CD4-positive, alpha-beta T cell treated with Interleukin-1 beta for 1 hour (primary cell): Measurements from ENCODE around the gene TREH.
"Not testable (repeated sequence)": the region's sequence is repeated elsewhere in the genome, so short reads cannot be mapped to it uniquely, and the experiment has no call there.

Source experiments
- DNase-seq, 2 donors: peaks; one replicate each; pipeline ENCODE4 v3.0.0-alpha.2; 2020 to 2022

TREH gene

DNA sequence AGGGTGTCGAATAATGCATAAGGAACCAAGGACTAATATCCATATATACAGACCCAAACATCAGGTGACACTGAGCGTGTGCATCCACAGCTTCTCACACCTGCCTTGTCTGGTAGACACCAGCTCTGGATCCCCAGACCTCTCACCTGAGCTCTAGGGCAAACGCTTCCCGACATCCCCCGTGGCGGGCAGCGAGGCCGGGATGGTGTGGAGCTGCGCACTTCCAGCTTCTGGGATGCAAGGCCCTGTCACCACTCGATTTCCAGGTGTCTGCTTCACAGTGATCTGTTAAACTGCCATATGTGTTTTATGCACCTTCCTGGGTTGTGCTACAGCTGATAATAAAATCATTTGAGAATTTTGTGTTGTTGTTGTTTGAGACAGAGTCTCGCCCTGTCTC is 15.3 kb upstream of the TREH start:
- DNase-seq = no peak

DNA sequence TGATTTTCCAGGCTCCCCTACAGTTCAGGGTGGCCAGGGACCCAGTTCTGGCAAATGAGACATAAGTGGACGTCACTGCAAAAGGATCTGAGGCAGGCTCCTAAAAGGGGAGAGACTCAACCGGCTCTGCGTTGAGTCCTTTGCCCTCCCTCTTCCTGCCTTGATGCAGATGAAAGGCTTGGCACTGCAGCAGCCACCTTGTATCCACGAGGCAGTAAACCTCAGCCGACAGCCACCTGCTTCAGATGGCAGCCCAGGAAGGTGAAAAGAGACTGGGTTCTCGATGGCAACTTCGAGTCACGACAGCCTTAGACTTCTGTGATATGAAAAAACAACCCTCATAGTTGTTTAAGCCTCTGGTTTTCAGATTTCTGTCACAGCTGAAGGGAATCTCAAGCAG is 14.7 kb upstream of the TREH start:
- DNase-seq = no peak

DNA sequence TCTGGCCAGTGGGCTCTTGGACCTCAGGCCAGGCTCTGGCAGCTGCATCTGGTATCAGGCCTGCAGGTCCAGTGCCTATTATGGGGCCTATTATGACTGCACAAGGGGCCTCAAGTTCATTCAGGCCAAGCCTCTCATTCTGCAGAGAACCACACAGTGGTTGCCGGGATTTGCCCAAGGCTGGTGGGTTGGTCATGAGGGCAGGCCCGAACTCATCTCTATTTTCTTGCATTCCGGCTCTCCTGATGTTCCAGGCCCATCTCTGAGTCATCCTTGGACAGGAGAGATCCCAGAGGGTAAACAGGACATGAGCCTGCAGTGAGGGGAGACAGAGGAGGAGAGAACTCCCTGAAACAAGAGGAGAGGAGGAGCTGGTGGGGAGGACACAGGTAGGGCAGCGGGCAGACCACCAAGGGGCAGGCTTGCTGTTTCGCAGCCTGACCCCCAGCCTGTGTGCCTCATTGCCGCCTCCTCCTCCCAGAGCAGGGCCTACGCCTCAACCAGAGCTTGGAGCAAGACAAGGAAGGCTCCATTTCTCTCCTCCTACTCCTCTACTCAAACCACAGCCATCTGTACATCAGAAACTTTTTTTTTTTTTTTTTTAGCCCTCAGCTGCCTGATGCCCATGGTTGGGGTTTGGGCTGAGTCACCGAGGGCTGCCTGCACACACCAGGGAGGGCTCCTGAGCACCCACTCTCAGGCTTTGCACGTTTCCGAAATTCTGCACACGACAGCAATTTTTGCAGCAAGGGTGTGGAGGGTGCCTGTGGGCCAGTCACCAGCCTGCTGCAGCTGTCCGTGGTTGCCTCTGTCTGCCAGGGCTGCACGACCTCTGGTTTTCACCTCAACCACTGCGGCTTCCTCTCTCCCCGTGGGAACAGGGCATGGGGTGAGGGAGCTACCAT is 12.7 kb upstream of the TREH start:
- DNase-seq = peak; percentile 66 to 73

DNA sequence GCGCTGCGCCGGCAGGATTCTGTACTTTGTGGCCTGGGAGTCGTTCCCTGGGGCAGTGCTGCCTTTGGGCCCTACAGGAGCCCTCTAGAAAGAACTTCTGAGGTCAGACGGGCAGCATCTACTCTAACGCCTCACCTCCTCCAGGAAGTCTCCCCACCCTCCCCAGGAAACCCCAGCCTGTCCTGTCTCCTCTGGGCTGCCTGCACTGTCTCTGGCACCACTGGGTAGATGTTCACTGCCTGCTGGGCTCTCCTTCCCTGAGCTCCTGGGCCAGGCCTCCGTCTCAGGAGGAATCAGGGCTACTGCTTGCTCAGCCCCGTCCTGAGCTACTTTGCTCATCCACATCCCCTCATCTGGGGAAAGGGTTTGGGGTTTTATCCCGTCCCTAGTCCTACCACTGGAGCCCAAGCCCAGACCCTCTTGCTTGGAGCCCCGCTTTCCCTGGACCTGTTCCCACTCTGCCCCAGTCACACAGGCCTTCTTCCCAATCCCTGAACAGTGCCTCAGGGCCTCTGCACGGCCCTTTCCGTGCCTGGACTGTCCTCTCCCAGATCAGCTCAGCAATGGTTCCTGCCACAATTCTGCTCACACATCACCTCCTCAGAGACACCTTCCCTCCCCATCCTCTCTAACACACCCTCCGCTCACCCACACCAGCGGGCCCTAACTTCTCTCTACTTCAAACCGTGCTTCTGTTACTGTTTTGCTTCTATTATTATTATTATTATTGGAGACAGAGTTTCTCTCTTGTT is 11.3 kb upstream of the TREH start:
- no peak for DNase-seq

DNA sequence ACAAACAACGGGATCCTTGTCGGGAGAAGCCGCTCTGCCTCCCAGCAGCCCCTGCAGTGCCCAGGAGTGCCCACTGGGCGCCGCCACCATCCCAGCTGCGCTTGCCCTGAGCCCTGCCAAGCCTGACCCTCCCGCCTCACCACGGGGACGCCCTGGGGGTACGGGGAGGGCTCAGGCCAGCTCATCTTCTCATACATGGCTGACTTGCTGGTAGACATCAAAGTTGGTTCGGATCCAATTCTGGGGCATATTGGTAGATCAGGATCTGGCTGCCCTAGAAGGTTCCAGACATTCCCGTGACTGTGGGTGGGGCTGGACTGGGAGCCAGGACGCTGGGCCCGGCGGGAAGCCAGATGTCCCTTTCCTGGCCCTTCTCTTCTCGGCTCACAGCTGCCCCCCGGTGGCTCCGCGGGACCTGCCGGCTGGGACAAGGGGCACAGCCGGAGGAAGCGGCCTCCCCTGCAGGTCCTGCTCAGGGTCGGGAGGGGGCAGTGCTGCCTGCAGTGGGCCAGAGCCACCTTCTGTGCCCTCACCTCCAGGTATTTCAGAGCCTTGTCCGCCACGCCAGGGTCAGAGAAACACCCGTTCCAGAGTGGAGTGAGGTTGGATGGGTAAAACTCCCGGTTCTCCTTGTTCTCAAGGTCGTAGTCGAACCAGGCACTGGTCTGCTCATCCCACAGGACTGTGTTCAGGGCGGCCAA is 10.6 kb upstream of the TREH start:
- peak; percentile 87 to 88 for DNase-seq

DNA sequence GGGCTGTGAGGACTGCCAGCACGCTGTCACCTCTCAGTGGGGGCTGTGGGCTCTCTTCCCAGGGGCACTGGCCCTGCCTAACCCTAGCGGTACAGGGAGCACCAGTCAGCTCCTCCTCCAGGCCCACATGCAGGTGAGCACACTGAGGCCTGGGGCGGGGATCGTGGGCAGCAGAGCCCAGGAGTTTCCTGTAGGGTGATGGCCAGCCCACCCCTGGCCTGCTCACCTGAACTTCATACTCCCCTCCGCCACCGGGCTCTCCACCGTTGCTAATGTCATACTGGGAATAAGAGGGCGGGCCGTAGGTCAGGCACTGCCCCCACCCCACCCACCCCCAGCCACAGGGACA is 10.0 kb upstream of the TREH start:
- no peak for DNase-seq

DNA sequence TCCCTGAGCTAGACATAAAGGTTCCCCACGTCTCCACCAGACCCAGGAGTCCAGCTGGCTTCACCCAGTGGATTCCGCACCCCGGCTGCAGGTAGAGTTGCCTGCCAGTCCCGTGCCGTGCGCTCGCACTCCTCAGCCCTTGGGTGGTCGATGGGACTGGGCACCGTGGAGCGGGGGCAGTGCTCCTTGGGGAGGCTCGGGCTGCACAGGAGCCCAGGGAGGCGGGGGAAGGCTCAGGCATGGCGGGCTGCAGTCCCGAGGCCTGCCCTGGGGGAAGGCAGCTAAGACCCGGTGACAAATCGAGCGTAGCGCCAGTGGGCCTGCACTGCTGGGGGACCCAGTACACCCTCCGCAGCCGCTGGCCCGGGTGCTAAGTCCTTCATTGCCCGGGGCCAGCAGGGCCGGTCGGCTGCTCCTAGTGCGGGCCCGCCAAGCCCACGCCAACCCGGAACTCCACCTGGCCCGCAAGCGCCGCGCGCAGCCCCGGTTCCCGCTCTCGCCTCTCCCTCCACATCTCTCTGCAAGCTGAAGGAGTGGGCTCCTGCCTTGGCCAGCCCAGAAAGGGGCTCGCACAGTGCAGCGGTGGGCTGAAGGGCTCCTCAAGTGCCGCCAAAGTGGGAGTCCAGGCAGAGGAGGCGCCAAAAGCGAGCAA is 9.5 kb upstream of the TREH start:
- no peak for DNase-seq

DNA sequence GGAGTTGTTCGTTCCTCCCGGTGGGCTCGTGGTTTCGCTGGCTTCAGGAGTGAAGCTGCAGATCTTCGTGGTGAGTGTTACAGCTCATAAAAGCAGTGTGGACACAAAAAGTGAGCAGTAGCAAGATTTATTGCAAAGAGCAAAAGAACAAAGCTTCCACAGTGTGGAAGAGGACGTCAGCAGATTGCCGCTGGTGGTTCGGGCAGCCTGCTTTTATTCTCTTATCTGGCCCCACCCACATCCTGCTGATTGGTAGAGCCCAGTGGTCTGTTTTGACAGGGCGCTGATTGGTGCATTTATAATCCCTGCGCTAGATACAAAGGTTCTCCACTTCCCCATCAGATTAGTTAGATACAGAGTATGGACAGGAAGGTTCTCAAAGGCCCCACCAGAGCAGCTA is 8.9 kb upstream of the TREH start:
- peak; percentile 52 to 61 for DNase-seq

DNA sequence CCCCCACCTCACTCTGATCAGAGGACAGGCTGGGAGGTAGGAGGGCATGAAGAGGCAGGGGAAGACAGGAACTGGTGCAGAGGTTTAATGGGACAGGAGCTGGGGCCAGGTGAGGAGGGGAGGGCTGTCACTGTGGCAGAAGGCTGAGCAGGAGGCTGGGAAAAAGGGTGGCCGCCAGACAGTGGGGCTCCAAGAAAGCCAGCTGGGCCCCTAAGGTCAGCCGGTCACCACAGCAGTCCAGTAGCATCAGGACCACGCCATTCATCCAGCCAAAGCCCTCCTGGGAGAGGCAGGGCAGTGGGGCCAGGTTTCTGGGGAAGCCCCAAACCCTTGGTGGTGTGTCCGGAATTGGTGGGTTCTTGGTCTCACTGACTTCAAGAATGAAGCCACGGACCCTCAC is 8.5 kb upstream of the TREH start:
- no peak for DNase-seq

DNA sequence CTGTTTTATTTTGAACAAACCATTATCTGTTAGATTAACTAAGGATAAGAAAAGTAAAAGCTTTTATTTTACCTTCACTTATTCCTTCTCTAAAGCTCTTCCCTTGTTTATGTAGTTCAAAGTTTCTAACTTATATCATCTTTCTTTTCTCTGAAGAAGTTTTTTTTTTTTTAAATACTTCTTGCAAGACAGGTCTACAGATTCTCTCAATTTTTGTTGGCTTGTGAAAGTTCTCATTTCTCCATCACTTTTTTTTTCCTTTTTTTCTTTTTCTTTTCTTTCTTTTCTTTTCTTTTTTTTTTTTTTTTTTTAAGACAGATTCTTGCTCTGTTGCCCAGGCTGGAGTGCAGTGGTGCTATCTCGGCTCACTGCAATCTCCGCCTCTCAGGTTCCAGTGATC is 4.7 kb upstream of the TREH start:
- no peak for DNase-seq

DNA sequence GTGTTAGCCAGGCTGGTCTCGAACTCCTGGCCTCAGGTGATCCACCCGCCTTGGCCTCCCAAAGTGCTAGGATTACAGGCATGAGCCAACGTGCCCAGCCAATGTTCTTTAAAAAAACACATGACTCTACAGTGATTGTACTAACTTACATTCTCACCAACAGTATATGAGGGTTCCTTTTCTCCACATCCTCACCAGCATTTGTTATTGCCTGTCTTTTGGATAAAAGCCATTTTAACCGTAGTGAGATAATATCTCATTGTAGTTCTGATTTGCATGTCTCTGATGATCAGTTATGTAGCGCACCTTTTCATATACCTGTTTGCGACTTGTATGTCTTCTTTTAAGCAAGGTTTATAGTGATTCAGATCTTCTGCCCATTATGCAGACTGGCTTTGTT is 3.5 kb upstream of the TREH start:
- not testable (repeated sequence) for DNase-seq

DNA sequence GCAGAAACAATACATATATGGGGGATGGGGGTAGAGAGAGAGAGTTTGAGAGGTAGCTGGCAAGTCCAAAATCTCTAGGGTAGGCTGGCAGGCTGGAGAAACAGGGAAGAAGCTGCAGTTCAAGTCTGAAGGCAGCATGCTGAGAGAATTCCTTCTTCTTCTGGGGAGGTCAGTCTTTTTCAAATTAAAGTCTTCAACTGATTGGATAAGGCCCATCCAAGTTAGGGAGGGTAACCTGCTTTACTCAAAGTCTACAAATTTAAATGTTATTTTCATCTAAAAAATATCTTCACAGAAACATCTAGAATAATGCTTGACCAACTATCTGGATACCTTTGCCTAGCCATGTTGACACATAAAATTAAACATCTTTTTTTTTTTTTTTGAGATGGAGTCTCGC is 2.9 kb upstream of the TREH start:
- DNase-seq = no peak

DNA sequence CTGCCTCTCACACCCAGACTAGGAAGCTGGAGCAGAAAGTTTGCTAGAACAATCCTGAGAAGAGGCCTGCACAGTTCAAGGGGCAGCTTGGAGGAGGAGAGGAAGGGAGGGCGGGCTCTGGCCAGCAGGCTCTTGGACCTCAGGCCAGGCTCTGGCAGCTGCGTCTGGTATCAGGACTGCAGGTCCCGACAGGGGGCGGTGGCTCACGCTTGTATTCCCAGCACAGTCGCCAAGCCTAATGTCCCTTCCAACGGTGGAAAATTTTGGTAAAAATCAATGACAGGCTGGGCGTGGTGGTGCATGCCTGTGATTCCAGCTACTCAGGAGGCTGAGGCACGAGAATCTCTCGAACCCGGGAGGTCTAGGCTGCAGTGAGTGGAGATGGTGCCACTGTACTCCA is 542 bp downstream of the TREH start:
- not testable (repeated sequence) for DNase-seq

DNA sequence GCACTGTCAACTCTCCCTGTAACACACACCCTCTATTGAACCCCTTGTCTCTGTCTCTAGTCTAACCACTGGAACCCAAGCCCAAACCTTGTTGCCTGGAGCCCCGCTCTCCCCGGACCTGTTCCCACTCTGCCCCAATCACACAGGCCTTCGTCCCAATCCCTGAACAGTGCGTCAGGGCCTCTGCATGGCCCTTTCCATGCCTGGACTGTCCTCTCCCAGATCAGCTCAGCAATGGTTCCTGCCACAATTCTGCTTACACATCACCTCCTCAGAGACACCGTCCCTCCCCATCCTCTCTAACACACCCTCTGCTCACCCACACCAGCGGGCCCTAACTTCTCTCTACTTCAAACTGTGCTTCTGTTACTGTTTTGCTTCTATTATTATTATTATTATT is 1.5 kb downstream of the TREH start:
- DNase-seq = no peak

DNA sequence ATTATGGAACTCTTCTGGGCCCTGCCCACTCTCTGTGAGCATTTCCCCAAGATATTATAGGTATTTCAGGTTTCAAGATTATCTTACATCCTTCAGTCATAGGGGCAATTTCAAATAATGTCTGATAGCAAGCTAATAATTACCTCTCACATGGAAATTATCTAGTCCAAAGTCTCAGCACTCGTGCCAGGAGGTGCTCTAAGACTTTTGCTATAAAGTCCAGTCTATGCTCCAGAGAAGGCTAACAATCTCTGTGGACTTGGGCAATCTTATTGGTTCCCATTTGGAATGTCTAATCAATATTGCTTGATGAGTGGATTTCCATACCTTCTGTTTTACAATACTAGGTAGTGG is 5.4 kb downstream of the TREH start:
- DNase-seq = no peak

DNA sequence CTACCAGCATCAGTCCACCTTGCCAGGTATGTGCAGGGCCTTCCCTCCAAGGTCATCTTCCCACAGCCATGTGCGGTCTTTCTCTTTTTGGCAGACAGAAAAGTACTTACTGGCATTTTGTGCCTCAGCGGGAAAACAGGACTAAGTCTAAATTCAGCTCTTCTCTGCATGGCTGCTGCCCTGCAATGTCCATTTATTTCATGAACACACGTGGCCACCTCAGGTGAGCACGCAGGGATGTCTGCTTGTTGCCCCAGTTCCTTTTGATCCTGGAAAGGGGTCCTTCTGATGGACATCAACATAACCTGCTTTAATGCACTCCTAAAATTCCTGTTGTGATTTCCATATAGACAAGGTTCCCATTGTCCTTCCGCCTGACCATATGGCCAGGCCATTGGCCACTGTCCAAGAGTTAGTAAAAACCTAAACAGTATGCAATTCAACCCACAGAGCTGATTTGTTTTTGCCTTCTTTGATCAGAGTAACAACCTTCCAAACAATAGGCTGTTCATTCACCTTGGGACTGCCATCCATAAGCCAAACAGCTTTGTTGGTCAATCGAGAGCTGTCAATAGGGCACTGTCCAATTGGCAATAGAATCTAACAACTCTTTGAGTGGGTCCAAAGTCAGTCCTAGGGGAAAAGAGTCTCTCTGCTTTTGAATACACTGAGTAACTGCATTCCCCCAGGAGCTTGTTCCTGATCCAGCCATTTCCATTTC is 5.9 kb downstream of the TREH start:
- DNase-seq = no peak

DNA sequence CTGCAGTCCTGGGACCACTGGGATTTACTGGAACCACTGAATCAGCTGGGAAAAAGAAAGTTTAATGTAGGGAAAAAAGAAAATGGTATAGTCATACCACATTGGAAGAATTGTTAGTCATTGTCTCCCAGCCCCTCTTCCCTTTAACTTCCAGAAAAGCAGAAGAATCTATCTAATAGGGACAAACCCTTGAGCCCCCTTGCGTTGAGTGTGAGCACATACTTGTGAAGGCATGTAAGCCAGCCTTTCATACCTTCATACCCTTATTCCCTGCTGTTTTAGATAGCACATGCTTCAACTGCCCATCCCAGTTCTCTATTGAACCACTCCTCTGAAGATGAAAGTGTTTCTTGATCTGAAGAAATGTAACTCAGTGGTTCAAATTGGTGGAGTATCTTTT is 6.6 kb downstream of the TREH start:
- DNase-seq = no peak

DNA sequence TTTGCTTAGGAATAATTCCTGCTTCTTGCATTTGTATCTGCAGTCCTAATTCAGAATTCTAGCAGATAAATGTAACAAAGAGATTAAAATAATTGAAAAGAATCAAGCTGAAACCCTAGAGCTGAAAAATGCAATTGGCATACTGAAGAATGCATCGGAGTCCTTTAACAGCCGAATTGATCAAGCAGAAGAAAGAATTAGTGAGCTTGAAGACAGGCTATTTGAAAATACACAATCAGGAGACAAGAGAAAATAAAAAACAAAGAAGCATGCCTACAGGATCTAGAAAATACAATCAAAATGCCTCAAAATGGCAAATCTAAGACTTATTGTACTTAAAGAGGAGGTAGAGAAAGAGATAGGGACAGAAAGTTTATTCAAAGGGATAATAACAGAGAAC is 8.2 kb downstream of the TREH start:
- DNase-seq = no peak

DNA sequence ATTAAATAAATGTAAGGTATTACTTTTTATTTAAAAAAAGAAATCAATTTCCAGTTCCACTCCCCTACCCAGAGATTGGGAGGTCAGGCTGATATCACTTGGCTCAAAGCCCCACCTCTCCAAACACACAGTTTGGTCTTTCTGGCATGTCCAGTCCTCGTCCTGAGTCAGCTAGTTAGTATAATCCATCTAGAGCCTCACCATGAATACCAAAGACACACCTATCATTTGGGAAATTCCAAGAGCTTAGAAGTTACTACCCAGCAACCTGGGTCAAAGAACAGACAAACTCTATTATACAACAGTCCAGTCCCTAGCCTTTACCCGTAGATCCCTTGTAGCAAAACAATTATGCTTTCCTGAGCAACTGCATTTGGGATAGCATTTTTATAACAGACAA is 9.4 kb downstream of the TREH start:
- DNase-seq = no peak

DNA sequence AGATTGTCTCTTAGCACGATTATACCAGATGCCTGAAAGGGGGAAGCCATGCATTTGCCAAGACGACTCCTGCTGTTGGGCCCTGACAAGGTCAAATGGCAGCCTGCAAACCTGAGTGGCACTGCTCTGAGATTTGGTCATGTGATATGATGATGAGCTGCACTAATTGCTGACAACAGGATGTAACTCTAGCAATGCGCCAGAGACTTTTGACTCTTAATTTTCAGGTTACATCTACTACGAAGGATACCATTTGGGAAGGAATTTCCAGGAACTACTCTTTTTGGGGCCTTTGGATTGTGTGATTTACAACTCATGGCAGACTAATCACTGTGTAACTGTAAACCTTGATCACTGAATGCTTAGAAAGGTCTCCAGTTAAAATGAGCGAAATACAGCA is 13.1 kb downstream of the TREH start:
- no peak for DNase-seq

DNA sequence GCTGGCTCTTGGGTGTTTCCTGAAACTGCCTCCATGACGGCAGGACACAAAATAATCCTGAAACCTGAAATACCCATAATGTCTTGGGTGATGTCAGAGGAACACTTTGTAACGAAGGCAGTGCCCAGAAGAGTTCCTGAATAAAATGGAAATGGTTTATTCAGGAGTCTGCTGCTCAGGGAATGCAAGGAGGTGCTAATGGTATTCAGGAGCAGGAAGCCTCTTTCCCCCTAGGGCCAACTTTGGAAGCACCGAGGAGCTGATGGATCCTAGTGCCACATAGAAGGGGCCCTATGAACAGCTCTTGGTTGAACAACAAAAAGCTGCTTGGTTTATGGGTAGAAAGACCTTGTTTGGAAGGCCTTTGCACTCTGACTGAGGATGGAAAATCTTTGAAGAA is 15.5 kb downstream of the TREH start:
- DNase-seq = no peak

DNA sequence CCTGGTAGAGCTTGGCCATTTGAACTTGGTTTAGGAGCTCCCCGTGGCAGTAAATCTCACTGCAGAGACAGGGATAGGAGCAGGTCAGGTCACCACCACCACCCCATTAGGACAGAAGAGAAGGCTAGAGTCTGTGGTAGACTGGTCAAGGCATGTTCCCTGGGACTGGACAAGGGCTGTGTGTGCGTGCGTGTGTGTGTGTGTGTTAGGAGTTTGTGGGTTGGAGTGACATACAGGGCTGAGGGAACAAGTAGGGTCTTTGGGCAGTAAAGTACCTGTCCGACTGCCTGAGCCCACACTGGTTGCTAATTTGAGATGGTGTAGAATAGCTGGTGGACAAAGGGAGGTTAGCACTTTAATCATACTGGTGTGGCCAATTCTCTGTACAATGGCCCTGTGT is 16.1 kb downstream of the TREH start:
- no peak for DNase-seq
